HG03095 (cell line): ENCODE measurements around the gene MOV10.
"Not testable (repeated sequence)": the region's sequence is repeated elsewhere in the genome, so short reads cannot be mapped to it uniquely, and the experiment has no call there.

Experiments used
- ATAC-seq: cut with Tn5 transposase; IDR thresholded peaks from one replicate; pipeline ENCODE4 v1.9.1; 2021; ENCODE audit warnings: moderate library complexity; ENCODE audit not compliant: unreplicated experiment

The MOV10 gene

DNA sequence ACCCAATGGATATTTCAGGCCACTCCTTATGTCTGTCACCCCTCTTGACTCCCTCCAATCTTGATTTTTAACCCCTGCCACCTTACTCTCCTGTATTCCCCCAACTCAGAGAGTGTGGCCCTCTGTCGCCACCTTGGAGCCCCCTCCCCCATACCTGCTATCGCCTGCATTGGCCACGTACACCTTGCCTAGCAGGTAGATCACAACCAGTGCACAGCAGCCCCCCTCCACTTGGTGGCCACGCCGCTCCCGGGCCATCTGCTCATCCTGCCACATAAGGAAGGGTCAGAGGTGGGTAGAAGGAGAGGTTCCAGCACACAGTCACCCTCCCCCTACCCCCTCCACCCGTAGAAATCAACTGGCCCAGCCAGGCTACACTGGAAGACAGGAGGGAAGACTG lies 37.7 kb downstream of the MOV10 start:
- ATAC-seq = no peak

DNA sequence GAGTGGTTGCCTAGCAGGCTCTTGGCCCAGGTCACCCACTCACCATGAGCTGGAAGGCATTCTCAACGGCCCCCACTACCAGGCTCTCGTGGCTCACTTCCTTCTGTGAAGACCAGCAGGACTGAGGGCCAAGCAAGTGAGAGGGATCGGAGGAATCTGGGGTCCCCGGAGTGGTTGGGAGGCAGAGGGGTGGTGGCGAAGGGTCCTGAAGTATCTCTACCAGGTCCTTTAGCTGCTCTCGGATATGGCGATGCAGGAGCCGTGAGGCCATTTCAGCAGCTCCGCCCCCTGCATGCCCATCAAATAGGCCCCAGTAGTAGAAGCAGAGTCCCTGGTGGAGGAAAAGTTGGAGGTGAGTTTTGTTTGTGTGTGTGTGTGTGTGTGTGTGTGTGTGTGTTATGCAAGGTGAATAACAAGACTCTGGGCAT lies 38.3 kb downstream of the MOV10 start:
- no peak for ATAC-seq

DNA sequence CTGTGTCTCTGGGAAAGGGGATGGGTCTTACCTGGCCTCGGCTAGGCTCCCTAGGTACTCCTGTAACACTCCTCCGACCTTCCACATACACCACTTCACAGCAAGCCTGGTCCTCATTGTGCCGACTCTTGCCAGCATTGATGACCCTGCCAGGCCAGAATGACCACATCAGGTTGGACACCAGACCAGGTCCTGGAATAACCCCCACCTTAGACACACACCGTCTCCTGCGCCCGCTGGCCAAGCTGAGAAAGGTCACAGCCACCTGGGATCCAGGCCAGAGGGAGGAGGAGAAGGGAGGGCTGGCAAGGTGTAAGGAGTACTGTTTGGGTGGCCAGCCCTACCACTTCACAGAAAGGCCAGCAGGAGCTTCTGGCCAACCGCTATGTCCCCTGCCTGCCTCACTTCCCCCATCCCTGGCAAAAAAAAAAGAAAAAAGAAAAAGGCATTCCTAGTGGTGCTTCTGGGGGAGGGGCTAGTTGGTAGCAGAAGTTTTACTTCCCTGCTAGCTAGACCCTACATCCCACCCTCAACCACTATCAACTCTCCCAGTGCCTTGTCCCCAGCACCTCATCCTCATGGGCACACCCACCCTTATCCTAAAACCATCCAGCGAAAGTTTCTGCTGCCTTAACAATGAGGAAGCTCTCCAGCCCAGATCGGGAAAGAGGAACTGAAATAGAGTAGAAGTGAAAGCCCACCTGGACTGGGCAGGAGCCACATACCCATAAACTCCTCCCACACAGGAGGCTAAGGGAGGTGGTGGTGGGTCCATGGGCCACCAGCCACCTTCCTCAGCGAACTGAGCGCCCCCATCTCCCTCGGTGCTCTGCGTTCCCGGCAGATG lies 39.2 kb downstream of the MOV10 start:
- peak; percentile 29 for ATAC-seq

DNA sequence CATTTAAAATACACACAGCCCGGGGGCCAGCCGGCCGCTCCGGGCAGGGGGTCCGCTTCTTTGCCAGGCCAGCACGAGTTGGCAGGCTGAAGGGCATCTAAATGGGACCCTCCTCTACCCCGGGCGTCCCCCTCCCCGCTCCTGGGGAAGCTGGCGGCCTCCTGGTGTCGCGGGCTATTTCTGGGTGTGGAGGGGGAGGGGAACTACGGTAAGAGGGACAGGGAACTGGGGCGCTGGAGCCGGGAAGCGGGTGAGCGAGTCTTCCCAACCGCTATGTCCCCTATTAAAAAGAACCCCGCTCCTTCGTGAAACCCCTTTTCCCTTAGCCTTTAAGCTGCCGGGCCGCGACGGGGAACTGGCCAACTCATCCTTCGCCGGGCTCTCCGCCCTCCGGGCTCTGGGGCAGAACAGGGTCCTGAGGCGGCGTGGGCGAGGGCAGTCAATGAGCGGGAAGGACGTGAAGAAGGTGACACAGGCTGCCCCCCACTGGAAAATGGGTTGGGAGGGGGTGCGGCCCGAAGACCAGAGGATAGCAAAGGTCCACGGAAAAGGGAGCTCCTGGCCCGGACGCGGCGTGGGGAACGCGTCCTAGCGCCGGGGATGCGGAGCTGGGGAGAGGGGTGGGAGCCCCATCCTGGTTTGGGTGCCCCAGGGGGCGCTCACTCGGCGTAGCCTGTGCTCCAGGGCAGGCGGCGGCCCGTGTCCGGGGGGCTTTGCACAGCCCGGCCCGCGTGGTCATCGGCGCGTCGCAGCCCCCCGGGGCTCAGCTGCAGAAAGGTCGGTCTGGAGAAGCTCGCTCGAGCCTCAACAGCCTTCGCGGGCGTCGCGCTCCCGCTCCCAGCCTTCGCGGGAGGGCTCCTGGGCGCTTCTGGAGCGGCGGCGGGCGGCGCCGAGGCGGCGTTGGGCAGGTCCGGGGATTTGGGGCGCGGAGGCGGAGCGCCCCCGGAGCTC lies 40.1 kb downstream of the MOV10 start:
- no peak for ATAC-seq

DNA sequence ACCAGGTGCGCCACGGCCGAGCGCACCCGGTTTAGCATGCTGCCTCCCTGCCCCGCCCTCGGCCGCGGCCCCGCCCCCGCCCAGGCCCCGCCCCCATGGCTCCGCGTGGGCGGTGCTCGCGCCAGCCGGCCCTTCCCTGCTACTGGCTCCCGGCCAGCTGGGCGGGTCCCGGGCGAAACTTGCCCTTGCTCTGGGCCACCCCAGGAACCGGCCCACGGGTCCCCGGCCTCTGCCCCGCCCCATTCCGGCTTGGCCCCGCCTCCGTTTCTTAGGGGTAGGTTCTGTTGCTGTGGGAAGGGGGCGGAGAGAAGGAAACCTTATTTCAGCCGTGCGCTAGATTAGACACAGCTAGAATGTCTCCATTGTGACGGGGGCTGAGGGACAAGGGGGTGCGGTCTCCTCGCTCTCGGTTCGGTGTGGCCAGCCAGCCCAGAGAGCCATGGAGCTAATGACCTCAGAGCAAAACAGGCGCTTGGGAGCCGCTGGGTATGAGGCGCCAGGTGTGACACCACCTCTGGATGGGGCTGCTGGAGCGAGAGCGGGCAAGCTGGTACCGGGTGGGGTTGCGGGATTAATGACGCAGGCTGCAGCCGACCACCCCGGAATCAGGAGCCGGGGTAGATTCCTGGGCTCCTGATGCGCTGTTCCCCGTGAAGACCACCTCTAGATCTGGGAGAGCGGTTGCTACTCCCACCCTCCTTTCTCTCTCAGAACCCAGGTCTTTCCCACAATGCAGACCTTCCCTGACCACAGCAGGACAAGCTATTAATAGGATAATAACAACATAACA lies 41.0 kb downstream of the MOV10 start, which contains the start of gene PPM1J:
TSS of gene PPM1J (minus strand) at position 69 of the 790 bp plus-strand sequence. CDS start at position 38, 31 bp downstream.
- ATAC-seq = peak; percentile 72

DNA sequence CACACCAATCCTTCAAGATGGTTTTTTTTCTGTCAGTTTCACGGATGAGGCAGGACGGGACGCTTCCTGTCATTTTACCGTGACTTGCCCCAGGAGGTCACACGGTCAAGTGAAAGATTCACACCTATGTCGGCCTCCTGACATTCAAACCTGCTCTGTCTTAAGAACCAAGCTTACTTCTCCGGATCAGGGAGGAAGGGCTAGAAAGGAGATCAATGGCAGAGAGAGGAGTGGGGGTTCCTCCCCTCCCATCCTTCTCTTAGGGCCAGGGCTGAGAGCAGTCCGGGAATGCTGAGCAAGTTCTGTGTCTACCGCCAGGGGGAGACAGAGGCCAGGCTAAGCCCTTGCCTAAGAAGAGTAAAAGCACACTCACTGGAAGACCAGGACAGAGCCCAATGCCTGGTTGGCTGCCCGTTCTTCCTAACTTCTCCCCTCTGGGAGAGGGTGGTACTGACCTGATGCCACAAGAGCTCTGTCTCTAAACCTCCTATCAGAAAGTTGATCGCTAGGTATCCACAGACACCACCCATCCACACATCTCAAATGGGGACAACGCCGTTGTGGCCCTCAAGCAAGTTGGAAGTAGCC lies 41.8 kb downstream of the MOV10 start:
- ATAC-seq = peak; percentile 27

DNA sequence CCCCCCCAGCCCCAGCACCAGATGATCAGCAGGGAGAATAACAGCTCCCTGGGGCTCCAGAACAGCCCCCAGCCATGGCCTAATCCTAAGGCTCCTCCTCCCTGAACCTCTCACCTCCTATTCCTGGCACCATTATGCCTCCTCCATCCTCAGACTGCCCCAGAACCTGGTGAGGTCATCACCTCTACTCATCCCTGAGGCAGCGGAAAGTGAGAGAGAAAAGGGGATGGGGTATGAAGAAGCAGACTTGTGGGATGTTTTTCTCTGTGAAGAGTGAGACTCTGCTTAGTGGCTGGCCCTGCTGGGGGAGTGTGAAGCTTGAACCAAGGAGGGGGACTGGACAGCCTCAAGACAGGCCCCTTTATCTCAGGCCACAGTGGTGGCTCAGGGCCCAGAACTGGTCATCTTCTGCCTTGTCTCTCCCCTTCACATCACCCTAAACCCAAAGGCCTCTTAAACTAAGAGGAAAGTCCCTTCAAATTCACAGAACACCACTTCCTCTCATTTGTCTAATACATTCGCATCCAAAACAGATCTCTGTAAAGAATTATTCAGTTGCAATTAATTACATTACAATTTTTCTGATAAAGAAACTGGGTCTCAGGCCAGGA lies 42.9 kb downstream of the MOV10 start:
- ATAC-seq = no peak

DNA sequence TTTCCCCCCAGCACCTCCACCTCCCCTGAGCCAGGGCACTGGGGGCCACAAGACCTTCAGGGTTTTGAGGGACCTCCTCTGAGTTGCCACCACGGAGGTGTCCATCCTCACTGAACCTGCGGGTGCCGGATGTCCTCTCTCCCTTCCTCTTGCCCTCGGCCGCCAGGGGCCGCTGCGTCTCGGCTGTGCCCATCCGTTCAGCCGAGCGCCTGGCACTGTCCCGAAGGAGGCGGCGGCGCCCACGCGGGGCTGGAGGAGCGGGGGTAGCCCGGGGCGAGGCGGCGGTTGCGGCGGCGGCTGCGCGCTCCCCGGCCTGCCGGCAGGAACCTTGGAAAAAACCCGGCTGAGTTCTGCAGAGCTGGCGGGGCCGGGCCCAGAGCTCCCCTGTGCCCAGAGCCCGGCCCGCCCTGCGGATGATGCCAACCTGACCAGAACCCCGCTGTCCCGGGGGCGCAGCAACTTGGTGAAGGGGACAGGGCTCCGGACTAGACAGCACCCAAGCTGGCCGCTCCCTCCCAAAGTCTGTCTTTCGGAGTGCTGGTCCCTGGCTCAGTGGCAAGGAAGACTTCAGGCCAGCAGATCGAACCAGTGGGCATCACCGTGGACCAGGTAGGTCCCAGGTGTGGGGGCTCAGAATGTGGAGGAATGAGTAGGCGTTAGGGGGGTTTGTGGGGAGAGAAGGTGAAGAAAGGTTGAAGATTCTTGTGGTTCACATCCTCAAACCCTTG lies 44.4 kb downstream of the MOV10 start:
- ATAC-seq = no peak

DNA sequence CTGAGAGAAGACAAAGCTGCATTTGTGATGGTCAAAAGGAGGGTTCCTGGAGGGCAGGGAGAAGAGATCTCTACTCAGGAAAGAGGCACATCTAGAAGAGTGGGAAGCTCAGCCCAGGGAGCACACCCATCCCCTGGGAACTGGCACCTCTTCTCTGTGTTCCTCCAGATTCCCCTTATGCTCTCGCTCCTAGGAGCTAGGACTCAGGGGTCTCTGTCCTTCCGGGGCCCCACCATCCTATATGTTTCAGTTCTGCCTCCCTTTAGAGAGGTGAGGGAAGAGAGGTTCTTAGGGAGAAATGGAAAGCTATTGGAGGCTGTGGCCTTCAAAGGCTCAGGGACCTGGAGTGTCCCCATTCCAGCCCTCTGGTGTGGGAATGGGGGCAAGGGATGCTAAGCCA lies 45.2 kb downstream of the MOV10 start:
- no peak for ATAC-seq

DNA sequence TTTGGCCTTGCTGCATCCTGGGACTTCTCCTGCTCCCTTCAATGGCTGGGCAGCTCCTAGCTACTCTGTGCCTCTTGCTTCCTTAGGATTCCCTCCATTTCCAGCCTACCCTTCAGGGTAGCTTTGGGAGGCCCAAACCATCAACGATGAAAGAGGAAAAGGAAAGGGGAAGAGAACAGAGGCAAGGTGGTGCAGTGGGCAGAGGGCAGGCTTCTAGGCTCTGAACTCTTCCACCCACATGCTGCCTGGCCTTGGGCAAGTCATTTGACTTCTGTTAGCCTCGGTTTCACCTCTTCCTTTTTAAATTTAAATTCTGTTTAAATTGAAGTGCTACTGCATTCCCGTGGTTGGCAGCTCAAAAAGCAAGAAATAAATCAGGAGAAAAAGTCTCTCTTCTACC lies 46.3 kb downstream of the MOV10 start:
- no peak for ATAC-seq

DNA sequence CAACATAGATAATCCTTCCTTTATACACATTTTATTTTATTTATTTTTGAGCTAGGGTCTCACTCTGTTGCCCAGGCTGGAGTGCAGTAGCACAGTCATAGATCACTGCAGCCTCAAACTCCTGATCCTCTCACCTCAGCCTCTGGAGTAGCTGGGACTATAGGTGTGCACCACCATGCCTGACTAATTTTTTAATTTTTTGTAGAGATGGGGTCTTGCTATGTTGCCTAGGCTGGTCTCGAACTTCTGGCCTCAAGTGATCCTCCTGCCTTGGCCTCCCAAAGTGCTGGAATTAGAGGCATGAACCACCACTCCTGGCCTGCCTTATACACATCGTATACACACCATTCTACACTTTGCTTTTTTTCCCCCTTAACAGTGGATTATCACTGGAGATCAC lies 46.8 kb downstream of the MOV10 start:
- ATAC-seq = not testable (repeated sequence)

DNA sequence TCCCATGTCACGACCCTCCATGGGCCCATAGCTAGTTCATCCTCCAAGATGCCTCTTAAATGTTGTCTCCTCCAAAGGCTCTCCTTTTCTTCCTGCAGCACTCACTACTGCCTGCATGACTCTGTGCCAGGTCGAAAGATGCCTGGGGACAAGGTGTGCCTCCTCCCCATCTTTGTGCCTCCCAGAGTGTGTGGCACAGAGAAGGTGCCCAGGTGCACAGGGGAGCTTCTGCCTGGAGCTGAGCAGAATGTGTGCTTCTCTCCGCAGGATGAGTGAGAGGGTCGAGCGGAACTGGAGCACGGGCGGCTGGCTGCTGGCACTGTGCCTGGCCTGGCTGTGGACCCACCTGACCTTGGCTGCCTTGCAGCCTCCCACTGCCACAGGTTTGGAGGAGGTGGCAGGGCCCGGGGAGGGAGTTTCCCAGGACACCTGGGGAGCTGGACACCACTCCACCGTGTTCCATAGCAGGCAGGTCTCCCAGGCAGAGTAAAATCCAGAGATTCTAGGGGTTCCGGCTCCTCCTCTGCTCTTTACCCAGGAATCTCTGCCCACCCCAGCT lies 47.6 kb downstream of the MOV10 start:
- no peak for ATAC-seq

DNA sequence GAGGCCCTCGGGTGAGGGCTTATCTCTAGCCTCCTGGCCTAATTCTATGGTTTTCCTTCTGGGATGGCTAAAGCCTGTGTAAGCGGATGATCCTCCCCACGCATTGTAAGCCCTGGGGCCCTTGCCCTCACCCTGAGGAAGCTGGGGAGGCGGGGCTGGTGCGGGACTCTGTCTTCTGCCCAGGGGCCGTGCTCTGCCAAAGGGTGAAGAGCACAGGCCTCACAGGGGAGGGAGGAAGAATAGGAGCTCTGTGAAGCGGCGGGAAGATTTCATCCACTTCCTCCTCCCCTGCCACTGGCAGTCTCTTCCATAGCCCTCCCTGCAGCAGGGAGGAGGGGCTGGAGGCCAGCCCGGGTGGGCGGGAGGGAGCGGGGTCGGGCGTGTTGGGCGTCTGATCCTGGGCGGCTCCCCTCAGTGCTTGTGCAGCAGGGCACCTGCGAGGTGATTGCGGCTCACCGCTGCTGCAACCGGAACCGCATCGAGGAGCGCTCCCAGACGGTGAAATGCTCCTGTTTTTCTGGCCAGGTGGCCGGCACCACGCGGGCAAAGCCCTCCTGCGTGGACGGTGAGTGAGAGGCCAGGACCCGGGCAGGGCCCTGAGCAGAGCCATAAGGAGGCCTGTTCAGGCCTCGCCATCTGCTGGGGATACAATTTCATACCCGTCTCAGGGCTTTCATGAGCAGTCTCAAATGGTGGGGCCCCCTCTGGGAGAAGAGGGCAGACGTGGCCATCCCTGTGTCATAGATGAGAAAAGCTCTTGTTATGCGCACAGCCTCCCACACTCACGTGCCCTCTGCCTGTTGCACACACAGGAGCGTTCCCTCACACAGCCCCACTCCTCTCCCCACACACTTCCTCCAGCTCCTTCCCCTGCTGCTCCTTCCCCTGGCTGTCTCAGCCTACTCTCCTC lies 48.4 kb downstream of the MOV10 start:
- ATAC-seq = no peak

DNA sequence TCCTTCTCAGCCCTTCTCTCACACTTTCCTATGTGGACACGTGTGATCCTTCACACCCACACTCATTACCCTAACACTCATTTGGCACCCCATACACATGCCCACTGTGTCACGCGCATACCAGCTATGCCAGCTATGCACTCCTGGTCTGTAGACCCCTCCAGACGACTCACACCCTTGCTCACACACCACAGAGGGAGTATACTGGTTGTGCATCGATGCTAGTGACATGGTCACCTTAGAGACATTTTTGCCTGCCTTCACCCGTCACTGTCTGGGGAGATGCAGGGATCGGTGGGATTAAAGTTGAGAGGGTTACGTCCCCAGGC lies 49.0 kb downstream of the MOV10 start:
- ATAC-seq = no peak

DNA sequence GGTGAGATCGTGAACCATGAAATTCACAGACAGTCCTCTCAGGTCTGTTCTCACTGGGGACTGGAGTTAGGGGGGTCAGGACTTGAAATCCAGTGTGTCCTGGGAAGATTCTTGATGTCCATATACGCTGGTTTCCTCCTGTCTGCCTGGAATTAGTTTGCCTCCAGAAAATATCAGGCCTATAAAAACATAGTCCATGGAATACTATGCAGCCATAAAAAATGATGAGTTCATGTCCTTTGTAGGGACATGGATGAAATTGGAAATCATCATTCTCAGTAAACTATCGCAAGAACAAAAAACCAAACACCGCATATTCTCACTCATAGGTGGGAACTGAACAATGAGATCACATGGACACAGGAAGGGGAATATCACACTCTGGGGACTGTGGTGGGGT lies 49.8 kb downstream of the MOV10 start:
- not testable (repeated sequence) for ATAC-seq

DNA sequence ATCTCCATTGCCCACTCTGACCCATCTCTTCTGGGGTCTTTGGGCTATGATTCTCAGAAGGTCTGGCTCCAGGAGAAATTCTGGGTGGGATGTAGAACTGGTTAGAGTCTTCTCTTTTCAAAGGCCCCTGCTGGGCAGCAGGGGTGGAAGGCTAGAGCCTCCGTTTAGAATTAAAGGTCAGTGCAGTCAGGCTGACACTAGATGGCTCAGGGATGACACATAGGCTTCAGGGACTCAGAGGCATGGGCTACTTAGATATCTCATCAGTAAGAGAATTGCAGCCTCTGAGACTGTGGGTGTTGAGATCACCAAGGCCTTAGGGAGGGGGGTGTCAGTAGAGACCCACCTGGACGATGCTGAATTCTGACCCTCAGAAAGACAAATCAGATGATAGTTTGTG lies 53.3 kb downstream of the MOV10 start:
- ATAC-seq = no peak

DNA sequence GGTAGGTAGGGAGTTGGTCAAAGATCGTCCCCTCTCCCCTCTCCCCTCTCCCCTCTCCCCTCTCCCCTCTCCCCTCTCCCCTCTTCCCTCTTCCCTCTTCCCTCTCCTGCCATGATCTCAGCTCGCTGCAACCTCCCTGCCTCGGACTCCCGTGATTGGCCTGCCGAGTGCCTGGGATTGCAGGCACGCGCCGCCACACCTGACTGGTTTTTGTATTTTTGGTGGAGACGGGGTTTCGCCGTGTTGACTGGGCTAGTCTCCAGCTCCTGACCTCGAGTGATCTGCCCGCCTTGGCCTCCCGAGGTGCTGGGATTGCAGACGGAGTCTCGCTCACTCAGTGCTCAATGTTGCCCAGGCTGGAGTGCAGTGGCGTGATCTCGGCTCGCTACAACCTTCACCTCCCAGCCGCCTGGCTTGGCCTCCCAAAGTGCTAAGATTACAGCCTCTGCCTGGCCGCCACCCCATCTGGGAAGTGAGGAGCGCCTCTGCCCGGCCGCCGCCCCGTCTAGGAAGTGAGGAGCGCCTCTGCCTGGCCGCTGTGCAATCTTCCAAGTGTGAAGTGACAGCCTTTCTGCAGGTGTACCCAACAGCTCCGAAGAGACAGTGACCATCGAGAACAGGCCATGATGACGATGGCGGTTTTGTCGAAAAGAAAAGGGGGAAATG lies 54.0 kb downstream of the MOV10 start:
- ATAC-seq = not testable (repeated sequence)

DNA sequence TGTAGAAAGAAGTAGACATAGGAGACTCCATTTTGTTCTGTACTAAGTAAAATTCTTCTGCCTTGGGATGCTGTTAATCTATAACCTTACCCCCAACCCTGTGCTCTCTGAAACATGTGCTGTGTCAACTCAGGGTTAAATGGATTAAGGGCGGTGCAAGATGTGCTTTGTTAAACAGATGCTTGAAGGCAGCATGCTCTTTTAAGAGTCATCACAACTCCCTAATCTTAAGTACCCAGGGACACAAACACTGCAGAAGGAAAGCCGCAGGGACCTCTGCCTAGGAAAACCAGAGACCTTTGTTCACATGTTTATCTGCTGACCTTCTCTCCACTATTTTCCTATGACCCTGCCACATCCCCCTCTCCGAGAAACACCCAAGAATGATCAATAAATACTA lies 54.6 kb downstream of the MOV10 start:
- ATAC-seq = not testable (repeated sequence)
